Measurements from ENCODE around the gene EGFL7.

Gene EGFL7

GRCh38 chr9:136662656-136663581 lies at the start of gene EGFL7:
Gene EGFL7 (plus strand): TSS chr9:136662916. CDS start chr9:136668283, 5,367 bp downstream.
- DNase-seq (ENCODE audit: low read depth in 2 of 2) = no peak

GRCh38 chr9:136613824-136614371 lies 48.8 kb upstream of the EGFL7 start:
- DNase-seq (ENCODE audit: low read depth in 2 of 2) = no peak

- no peak for DNase-seq (ENCODE audit: low read depth in 2 of 2)
Observed at GRCh38 chr9:136614372-136614922, 48.3 kb upstream of the EGFL7 start.

GRCh38 chr9:136614967-136615623 lies 47.6 kb upstream of the EGFL7 start:
- DNase-seq (ENCODE audit: low read depth in 2 of 2) = no peak

- DNase-seq (ENCODE audit: low read depth in 2 of 2) = no peak
Observed at GRCh38 chr9:136615631-136616306, 46.9 kb upstream of the EGFL7 start.

GRCh38 chr9:136616307-136616635 lies 46.4 kb upstream of the EGFL7 start:
- no peak for DNase-seq (ENCODE audit: low read depth in 2 of 2)

GRCh38 chr9:136616948-136617695 lies 45.6 kb upstream of the EGFL7 start:
- DNase-seq (ENCODE audit: low read depth in 2 of 2) = no peak

GRCh38 chr9:136617746-136618579 lies 44.8 kb upstream of the EGFL7 start:
- DNase-seq (ENCODE audit: low read depth in 2 of 2) = no peak

- DNase-seq (ENCODE audit: low read depth in 2 of 2) = no peak
Observed at GRCh38 chr9:136618580-136619547, 43.9 kb upstream of the EGFL7 start.

- DNase-seq (ENCODE audit: low read depth in 2 of 2) = no peak
Observed at GRCh38 chr9:136619742-136620440, 42.8 kb upstream of the EGFL7 start.

GRCh38 chr9:136620441-136621018 lies 42.2 kb upstream of the EGFL7 start:
- no peak for DNase-seq (ENCODE audit: low read depth in 2 of 2)

GRCh38 chr9:136621019-136621733 lies 41.5 kb upstream of the EGFL7 start:
- no peak for DNase-seq (ENCODE audit: low read depth in 2 of 2)

- no peak for DNase-seq (ENCODE audit: low read depth in 2 of 2)
Observed at GRCh38 chr9:136621734-136622093, 41.0 kb upstream of the EGFL7 start.

GRCh38 chr9:136622538-136622948 lies 40.2 kb upstream of the EGFL7 start:
- DNase-seq (ENCODE audit: low read depth in 2 of 2) = no peak

GRCh38 chr9:136623016-136623841 lies 39.5 kb upstream of the EGFL7 start:
- DNase-seq (ENCODE audit: low read depth in 2 of 2) = no peak

- no peak for DNase-seq (ENCODE audit: low read depth in 2 of 2)
Observed at GRCh38 chr9:136623842-136624183, 38.9 kb upstream of the EGFL7 start.

Measured in stimulated activated CD8-positive, alpha-beta memory T cell treated with anti-CD3 and anti-CD28 coated beads, Interleukin-2, amount 100 ng/mL, for 1 hour (primary cell).